NOMO-1 (cell line): ENCODE measurements around the gene MMP7.
A peak's percentile ranks its signal among the peaks of the same experiment; 100 is the strongest.

Experiments
- DNase-seq, 2 experiments: peaks; one replicate each; lab custom pipeline; 2025; ENCODE audit not compliant: unreplicated experiment in 2 of 2; lab: John Stamatoyannopoulos, UW

MMP7 gene

DNA sequence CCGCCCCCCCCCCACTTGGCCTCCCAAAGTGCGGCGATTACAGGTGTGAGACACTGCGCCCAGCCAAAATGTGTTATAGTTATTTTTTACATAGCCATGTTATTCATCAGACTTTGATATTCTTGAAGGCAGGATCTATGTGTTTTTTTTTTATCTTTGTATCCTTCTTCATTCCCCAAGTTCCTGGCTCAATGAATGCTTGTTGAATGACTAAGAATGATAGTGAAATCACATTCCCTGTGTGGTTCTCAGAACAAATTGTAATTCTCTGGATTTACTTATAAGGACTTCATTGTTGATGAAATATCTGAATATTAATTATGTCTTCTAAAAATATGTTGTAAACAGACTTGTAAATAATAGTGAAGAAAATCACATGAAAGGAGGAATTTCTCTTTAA lies 33.5 kb downstream of the MMP7 start:
- DNase-seq = no peak

DNA sequence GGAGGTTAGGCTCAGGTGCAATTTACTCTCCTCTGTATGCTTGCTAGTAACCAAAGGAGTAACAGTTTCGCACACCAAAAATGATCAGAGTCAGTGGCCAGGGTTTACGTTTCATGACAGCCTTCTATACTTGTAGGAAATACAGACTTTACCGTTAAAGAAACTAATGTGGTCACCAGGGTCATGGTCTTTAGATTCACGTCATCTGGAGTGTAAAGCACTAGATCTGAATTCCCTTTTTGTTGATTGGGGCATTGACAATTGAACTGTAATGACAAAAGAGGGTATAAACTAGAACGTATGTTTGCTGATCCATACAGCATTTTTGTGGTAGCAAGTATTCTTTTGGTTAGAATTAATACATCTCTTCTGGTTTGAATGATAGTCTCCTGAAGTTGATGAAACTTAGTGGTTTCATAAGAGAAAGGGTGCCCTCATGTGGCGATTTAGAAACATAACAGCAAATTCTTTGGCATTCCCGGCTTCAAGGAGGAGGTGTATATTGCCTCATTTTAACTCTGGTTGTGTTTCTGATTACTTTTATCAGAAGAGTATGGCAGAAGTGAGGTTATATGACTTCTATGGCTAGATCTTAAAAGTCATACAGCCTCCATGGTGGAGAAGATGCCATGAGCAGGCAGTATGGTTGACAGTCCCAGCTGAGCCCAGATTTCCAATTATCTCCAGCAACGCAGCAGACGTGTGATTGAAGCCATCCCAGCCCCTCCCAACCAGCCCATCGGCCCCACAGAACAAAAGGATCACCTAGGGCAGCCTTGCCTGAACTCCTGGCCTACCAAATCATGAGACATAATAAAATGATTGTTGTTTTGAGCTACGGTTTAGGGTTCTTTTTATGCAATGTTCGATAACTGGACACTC lies 35.1 kb downstream of the MMP7 start:
- DNase-seq = peak; percentile 28 to 69

DNA sequence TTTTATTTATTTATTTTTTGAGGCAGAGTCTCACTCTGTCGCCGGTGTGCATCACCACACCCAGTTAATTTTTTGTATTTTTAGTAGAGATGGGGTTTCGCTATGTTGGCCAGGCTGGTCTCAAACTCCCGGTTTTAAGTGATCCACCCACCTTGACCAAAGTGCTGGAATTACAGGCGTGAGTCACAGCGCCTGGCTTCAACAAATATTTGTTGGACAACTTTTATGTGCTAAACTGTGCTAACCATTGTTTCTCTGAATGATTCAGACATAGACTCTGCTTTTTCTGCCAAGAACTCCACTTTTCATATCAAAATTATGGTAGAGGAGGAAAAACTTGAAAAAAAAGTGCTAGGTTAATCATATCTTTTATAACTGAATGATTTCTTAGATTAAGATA lies 36.3 kb downstream of the MMP7 start:
- no peak for DNase-seq

DNA sequence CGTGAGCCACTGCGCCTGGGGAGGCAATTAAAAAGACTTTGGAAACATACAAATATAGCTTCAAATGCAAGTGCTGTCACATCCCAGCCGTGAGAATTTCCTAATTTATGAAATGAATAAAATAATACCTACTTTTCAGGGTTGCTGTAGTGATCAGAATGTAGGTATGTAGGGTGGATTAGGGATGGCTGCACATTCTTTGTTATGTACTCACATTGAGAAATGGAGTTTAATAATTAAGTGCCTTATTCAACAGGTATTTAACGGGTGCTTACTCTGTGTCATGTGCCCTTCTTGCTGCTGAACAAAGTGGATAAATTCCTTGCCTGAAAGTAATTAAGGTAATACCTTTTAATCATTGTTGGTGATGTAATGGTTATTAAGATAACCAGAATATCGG lies 37.0 kb downstream of the MMP7 start:
- DNase-seq = no peak

GRCh38 chr11:102491969-102492368 lies 38.6 kb downstream of the MMP7 start:
- no peak for DNase-seq

DNA sequence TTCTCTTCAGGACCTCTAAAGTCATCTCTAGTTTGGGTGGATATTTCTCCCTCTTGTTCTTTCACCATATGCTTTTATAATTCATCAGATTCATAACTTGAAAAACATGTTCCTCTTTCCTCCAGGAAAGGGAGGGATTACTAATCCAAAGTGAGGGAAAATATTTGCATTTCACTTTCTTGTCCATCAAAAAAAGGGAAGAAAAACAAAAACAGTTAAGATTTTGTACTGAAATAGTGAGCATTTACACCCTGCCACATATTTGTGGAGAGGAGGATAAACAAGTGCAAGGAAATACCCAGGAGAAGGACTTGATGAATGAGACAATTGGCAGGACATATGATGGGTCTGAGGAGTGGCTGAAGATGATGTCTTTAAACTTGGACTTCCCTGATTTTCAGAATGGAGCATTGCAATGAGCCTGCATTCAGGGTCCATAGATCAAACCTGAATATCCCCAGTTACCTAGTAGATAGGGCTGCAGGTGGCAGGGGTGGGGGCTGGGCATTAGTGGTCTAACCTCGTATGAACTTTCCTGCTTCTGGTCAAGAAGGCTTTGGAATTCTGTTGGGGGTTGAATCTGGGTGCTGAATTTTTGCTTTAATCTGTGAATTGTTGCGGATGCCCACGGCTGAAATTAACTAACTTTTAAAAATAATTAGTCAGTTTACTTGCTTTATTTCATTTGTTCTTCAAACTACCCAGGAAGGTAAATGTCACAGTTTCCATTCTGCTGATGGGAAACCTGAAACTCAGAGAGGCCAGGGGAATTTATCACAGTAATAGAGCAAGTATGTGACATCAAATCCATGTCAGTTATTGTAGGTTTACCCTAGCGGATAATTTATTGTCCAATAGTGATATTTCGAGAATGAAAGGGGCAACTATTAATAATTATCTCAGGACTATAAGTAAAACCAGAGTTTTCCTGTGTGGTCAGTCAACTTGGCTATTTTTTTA lies 41.1 kb downstream of the MMP7 start:
- no peak for DNase-seq

- no peak for DNase-seq
These were observed 42.3 kb downstream of the MMP7 start for GRCh38 chr11:102488208-102488607.

DNA sequence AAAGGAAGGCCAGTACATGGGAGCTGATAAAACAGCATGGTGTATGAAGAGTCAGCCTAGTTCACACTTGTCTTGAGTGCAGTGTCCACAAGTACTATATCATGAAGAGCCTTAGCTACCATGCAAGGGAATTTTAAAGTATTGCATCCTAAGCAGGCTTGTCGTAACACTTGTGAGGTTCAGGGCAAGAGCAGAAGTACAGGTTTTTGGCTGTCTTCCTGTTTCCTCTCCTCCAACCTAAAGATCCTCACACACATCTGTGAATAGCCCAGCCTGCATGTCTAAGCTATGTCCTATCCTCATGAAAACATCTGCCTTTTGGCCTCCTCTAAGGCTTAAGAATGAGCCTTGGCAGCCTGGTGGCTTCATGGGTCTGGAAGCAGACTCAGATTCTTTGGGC lies 43.3 kb downstream of the MMP7 start:
- peak in 1 of 2 experiments; percentile 6 for DNase-seq

DNA sequence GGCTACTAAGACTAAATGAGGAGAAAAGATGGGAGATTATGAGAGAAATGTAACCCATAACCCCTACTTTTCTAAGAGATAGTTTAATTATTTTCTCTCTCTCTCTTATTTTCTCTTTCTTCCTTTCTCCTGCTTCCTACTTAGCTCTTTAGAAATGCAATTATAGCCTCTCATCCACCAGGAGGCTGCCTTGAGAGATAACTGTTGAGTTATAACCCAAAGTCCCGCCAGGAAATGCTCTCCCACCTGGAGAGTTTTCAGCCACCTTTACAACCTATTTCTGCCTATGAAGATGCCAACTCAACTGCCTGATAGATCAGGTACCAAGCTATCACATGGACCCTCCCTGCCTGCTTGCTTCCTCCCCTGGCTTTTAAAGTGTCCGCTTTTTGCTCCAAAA lies 44.0 kb downstream of the MMP7 start:
- DNase-seq = no peak

GRCh38 chr11:102485095-102485722 lies 45.3 kb downstream of the MMP7 start:
- no peak for DNase-seq

GRCh38 chr11:102482433-102482832 lies 48.1 kb downstream of the MMP7 start:
- no peak for DNase-seq

- no peak for DNase-seq
These were observed 50.8 kb downstream of the MMP7 start for GRCh38 chr11:102479733-102480132.

DNA sequence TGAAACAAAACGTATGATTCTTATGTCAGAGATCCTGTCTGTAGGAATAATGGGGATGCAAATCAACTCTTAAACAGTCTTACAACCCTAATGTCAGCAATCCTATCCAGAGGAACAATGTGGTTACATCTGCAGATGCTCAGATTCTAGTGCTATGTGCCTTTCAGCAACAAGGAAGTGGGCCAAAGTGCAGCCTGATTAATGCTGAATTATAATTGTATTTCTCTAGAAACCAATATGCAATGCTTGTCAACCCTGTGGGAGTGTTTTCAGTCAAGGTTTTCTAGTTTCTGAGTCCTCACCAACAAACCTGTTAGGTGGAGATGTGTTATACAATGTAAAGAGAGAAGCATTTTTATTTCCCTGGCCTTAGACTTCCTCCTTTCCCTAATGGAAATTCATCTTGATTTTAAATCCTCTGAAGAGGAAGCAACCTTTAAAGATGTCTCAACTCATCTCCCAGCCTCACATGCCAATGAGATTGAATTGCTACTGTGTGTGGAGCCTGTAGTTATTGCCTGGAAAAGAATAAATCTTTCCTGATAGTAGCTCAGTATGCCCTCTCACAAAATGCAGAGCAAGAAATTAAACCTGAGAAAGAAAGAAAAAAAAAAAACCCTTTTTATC lies 51.8 kb downstream of the MMP7 start:
- no peak for DNase-seq

DNA sequence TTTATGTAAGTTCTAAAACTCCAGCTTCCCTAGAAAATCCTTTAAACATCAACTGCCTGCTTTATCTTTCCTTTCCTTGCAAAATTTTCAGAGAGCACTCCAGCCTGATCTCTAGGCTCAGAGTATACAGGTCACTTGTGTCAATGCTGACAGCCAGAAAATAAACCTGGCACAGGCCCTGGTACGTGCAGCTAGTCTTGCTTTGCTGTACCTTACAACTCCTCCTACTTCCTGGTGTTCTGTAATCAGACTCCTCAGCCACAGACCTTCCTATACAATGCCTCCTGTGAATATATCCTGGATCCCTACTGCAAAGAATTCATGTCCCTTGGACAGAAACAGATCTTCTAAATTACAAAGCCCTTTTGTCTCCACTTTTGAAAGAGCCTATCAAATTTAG lies 53.7 kb downstream of the MMP7 start:
- peak in 1 of 2 experiments; percentile 14 for DNase-seq

DNA sequence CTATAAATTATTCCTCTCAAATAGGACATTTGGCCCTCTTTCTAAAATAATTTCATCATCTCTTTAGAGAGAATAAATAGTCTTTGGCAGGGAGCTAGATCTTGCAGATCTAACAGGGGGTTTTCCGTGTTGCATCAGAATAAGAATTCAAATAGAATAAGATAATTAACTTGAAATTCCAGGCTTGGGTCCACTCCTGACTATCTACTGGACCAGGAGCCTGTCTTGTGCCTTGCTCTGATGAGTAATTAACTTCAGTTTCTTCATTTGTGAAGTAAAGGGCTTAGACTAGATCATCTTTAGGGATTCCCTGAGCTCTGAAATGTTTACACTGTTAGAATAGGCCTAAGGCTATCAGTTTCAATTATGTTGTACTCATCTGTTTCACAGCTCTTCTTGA lies 54.5 kb downstream of the MMP7 start:
- no peak for DNase-seq

GRCh38 chr11:102473543-102473942 lies 57.0 kb downstream of the MMP7 start:
- DNase-seq = no peak

DNA sequence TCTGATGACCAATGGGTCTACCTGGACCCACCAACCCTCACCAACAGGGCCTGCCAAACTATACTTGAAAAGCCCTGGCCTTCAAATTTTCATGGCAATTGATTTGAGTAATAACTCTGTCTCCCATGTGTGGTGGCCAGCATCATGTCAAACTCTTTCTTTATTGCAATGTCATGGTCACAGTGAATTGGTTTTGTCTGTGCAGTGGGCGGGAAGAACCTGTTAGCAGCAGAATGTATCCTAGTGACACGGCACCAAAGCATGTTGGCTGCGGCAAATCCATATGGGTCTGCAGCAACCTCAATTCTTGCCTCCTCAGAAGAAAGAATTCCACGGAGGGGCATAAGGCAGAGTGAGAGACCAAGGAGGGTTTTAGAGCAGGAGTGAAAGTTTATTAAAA lies 58.4 kb downstream of the MMP7 start:
- DNase-seq = no peak

DNA sequence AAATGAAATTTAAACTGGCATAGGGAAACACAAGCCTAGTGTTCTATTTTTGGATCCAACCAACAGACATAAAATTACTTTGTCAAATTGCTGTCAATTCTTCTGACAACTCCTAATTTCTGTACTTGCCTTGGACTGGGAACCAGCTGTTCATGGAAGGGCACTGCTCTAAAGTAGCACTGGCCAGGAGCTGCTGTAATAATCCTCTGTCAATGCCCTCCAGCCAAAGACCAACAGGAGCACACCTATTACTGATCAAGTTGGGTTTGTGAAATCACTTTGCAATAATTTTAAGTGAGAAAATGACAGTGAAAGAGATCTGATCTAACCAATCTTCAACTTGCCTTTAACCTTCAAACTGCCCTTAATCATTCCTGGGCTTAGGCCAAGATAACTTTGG lies 59.1 kb downstream of the MMP7 start:
- no peak for DNase-seq
